Superior temporal gyrus (tissue), 1 donor: ENCODE data around the gene ESRP2.

Experiments
- DNase-seq: peaks from one replicate; pipeline ENCODE4 v3.0.0-alpha.2; 2016; ENCODE audit errors: extremely low spot score

ESRP2 gene

DNA sequence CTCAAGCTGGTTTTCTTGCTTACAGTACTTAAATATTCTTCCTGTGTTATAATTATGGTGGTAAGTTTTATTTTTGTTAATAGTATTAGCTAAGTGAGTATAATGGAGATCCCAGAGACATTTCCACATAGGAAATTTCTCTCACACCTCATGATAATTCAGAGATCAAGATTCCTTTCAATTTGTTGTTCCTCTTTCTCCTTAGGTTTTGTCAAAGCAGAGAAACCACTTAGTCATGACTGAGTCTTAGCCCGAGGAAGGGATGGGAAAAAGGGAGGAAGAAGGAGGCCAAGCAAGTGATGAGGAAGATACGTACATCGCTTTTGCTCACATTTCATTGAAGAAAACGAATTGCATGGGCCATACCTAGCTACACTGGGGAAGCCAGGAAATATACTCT is 18.4 kb downstream of the ESRP2 start:
- no peak for DNase-seq

- no peak for DNase-seq
Measured at GRCh38 chr16:68216240-68216639, 19.7 kb downstream of the ESRP2 start.

GRCh38 chr16:68215302-68215701 is 20.6 kb downstream of the ESRP2 start:
- DNase-seq: no peak

- no peak for DNase-seq
Measured at GRCh38 chr16:68214726-68215125, 21.2 kb downstream of the ESRP2 start.

GRCh38 chr16:68206245-68206644 is 29.7 kb downstream of the ESRP2 start:
- no peak for DNase-seq

GRCh38 chr16:68202091-68202519 is 33.8 kb downstream of the ESRP2 start:
- peak; percentile 61 for DNase-seq

- DNase-seq: no peak
Measured at GRCh38 chr16:68200088-68200783, 35.7 kb downstream of the ESRP2 start.

DNA sequence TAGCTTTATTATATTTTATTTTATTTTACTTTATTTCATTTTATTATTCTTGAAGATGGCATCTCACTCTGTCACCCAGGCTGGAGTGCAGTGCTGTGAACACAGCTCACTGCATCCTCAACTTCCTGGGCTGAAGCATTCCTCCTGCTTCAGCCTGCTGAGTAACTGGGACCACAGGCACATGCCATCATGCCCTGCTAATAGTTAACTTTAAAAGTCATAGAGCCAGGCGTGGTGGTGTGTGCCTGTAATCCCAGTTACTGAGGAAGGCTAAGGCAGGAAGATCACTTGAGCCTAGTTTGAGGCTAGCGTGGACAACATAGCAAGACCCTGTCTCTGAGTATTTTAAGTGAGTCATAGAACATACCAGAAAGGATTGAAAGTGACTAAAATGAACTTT is 38.7 kb downstream of the ESRP2 start:
- no peak for DNase-seq

GRCh38 chr16:68194251-68194650 is 41.7 kb downstream of the ESRP2 start:
- no peak for DNase-seq

GRCh38 chr16:68190736-68191510 is 45.0 kb downstream of the ESRP2 start:
- DNase-seq: peak; percentile 87

GRCh38 chr16:68190081-68190480 is 45.8 kb downstream of the ESRP2 start:
- no peak for DNase-seq

DNA sequence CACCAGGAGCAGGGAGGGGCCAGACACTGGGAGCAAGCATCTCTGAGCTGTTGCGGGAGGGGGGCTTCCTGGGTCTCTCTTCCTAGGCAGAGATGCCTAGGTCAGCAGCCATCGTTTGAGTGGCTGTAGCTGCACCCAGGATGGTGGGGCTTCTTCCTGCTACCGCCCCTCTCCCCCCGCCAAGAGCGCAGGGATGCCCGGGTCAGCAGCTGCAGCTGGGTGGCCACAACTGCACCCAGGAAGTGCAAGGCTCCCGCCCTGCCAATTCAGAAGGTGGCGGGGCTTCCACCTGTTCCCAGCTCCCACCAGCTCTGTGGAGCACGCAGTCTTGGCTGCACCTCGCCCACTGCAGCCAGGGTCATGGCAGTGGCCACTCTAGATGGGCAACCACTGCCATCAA is 47.8 kb downstream of the ESRP2 start:
- no peak for DNase-seq

- DNase-seq: no peak
Measured at GRCh38 chr16:68187505-68187904, 48.4 kb downstream of the ESRP2 start.

DNA sequence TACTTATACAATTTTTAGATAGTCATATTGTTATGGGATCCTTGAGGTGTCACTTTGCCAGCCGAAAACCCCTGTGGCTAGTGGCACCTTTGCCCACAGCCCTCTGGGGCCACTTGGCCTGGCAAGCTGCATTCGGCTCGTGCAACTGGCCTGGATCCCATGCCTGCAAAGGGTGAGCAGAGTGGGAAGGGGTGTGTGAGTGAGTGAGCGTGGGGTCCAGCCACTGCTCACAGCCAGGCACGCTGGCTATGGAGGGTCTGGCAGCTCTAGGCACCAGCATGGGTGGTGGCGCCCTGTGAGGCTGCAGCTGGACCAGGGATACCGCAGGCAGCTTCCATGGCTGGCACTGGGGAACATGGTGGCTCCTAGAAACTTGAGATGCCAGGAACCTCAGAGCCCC is 49.0 kb downstream of the ESRP2 start:
- no peak for DNase-seq

GRCh38 chr16:68183046-68183445 is 52.9 kb downstream of the ESRP2 start:
- no peak for DNase-seq

DNA sequence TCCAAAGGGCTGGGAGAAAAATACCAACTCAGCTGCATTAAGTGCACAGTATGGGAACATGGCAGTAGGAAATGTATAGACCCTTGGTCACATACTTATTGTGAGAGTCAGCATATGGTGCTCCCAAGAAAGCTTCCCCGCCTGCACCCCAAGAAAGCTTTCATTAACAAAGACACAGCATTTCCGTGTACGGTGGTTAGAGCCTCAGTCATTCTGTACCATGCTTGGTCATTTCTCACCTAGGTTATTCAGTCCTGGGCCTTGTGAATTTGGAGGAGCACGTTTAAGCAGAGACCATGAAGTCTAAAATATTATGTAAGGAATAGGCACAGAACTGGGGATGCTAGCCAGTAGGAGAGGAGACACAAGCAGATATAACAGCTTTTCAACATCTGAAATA is 56.1 kb downstream of the ESRP2 start:
- no peak for DNase-seq

- no peak for DNase-seq
Measured at GRCh38 chr16:68179196-68179795, 56.6 kb downstream of the ESRP2 start.
